ENCODE data around the gene RDX. TPM values are rescaled to one million over a fixed set of nuclear protein-coding genes. Genes with fewer than 3 reads are reported as not detected.
A peak's percentile ranks its signal among the peaks of the same experiment; 100 is the strongest.
"Not testable (repeated sequence)": the region's sequence is repeated elsewhere in the genome, so short reads cannot be mapped to it uniquely, and the experiment has no call there.

RDX gene
- total RNA-seq, 1 donor from 2014 or later, result 98.9 TPM

GRCh38 chr11:110200241-110200640 lies 96.2 kb downstream of the RDX start:
- Mint-ChIP-seq H3K9me3 (no peaks in the 10 kb centered on the region), H3K36me3 (ENCODE audit: low read depth) (no peaks in the 10 kb centered on the region), H3K27me3 (ENCODE audit: insufficient read depth) (peaks cover 5% of the 10 kb centered on the region), H3K27ac (no peak overlapping the region), H3K4me3 (no peak overlapping the region), H3K4me1 (ENCODE audit: low read depth) (no peaks in the 10 kb centered on the region)
- no peak for DNase-seq (ENCODE audit: low spot score)
- intact Hi-C loops (cut with micrococcal nuclease), result loop anchor here (2.0 to 5.0 kb wide), 4 partner anchors 52 to 327 kb away; partner anchors contain the start of gene RDX

DNA sequence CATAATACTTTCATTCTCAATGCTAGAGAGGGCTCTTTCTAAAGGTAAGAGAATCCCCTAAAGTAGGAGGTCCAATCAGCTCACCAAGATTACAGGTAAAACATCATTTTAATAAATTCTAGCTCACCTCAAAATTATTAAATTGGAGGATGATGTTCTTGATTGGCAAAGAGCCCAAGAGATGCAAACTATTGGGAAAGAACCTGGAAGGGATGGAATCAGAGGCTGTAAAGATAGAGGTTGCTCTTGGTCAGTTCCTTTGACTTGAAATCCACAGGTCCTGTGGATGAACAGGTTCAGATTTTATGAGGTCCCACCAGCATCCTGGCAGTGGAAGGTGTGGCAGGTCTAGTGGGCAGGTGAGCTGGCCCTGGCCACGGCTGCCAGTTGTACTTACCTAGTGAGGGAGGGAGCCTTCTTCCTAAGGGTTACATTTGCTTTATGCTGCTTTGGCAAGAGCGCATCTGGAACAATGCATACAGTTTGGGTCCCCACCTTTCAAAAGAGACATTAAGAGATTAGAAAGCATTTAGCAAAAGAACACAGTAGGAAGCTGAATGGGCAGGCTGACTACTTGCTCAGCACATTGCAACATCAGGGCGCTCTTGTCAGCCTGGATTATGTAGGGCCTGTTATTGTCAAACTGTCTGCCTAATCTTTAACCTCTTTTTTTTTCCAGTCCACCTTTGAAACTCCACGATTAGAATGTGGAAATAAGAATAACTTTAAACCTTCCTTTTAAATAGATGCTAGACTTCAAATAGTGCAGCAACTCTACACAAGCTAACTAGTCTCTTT lies 97.0 kb downstream of the RDX start:
- H3K4me3 Mint-ChIP-seq, result no peak overlapping the region
- no peak for DNase-seq (ENCODE audit: low spot score)
- intact Hi-C loops (cut with micrococcal nuclease), result no loop called here
- H3K9me3 Mint-ChIP-seq, result no peaks in the 10 kb centered on the region
- no peak overlapping the region for H3K27ac Mint-ChIP-seq
- no peaks in the 10 kb centered on the region for H3K36me3 Mint-ChIP-seq (ENCODE audit: low read depth)
- peaks cover 11% of the 10 kb centered on the region for H3K27me3 Mint-ChIP-seq (ENCODE audit: insufficient read depth)
- H3K4me1 Mint-ChIP-seq (ENCODE audit: low read depth), result no peaks in the 10 kb centered on the region

GRCh38 chr11:110198031-110198729 lies 98.2 kb downstream of the RDX start:
- DNase-seq (ENCODE audit: low spot score), result no peak
- Mint-ChIP-seq H3K9me3 (peaks cover under 1% of the 10 kb centered on the region), H3K36me3 (ENCODE audit: low read depth) (no peaks in the 10 kb centered on the region), H3K4me3 (no peak overlapping the region), H3K27ac (no peak overlapping the region), H3K27me3 (ENCODE audit: insufficient read depth) (peaks cover 22% of the 10 kb centered on the region), H3K4me1 (ENCODE audit: low read depth) (peaks cover under 1% of the 10 kb centered on the region)
- intact Hi-C loops (cut with micrococcal nuclease), result no loop called here

- Mint-ChIP-seq H3K4me1 (ENCODE audit: low read depth) (peaks cover 12% of the 10 kb centered on the region), H3K4me3 (no peak overlapping the region), H3K27ac (no peak overlapping the region), H3K9me3 (peaks cover 6% of the 10 kb centered on the region), H3K36me3 (ENCODE audit: low read depth) (no peaks in the 10 kb centered on the region), H3K27me3 (ENCODE audit: insufficient read depth) (peaks cover 28% of the 10 kb centered on the region)
- DNase-seq (ENCODE audit: low spot score), result no peak
- intact Hi-C loops (cut with micrococcal nuclease), result no loop called here
These were observed 99.5 kb downstream of the RDX start for GRCh38 chr11:110196884-110197420.

DNA sequence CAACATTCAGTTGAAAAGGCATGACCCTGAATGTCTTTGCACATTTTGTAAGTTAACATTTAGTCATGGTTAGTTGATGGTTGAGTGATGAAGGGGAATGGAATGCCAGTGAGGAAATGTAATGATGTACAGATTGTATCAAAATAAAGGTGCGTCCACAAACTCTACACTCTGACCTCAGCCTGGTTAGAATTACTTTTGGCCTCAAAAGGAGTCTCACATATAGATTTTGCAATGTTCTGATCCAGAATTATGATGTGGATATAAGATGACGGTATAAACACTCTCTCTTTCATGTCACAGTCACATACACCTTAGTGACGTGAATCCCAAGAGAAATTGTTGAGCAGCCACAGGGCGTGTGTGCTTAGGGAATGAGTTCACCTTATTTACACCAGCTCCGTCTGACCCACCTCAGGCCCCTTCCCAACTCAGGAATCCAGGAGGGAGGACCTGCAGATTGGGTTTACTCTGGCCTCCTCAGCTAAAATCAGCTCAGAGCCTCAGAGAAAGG lies 100.1 kb downstream of the RDX start:
- Mint-ChIP-seq H3K9me3 (peaks cover 6% of the 10 kb centered on the region), H3K4me3 (no peak overlapping the region), H3K27me3 (ENCODE audit: insufficient read depth) (peaks cover 34% of the 10 kb centered on the region), H3K4me1 (ENCODE audit: low read depth) (peaks cover 15% of the 10 kb centered on the region), H3K36me3 (ENCODE audit: low read depth) (no peaks in the 10 kb centered on the region), H3K27ac (no peak overlapping the region)
- intact Hi-C loops (cut with micrococcal nuclease), result no loop called here
- no peak for DNase-seq (ENCODE audit: low spot score)

- Mint-ChIP-seq H3K27me3 (ENCODE audit: insufficient read depth) (peaks cover 36% of the 10 kb centered on the region), H3K4me1 (ENCODE audit: low read depth) (peaks cover 15% of the 10 kb centered on the region)
- intact Hi-C loops (cut with micrococcal nuclease), result loop anchor here (5.0 kb wide), 2 partner anchors 102 to 117 kb away; partner anchors contain the start of gene ZC3H12C
- not testable (repeated sequence) for H3K9me3 Mint-ChIP-seq; DNase-seq (ENCODE audit: low spot score); H3K27ac Mint-ChIP-seq; H3K4me3 Mint-ChIP-seq; H3K36me3 Mint-ChIP-seq (ENCODE audit: low read depth)
These were observed 102.1 kb downstream of the RDX start for GRCh38 chr11:110194211-110194766.

GRCh38 chr11:110192604-110193282 lies 103.7 kb downstream of the RDX start:
- H3K27ac Mint-ChIP-seq; H3K9me3 Mint-ChIP-seq; DNase-seq (ENCODE audit: low spot score); H3K36me3 Mint-ChIP-seq (ENCODE audit: low read depth): not testable (repeated sequence)
- H3K27me3 Mint-ChIP-seq (ENCODE audit: insufficient read depth), result peaks cover 38% of the 10 kb centered on the region
- intact Hi-C loops (cut with micrococcal nuclease), result loop anchor here (2.0 to 5.0 kb wide), 5 partner anchors 18 to 246 kb away; partner anchors contain the start of gene ZC3H12C
- peaks cover 15% of the 10 kb centered on the region for H3K4me1 Mint-ChIP-seq (ENCODE audit: low read depth)
- H3K4me3 Mint-ChIP-seq, result peak overlapping the region; percentile 23

GRCh38 chr11:110190885-110191284 lies 105.5 kb downstream of the RDX start:
- no peak for DNase-seq (ENCODE audit: low spot score)
- Mint-ChIP-seq H3K4me1 (ENCODE audit: low read depth) (peaks cover 15% of the 10 kb centered on the region), H3K9me3 (peaks cover 6% of the 10 kb centered on the region), H3K27ac (no peak overlapping the region), H3K4me3 (no peak overlapping the region), H3K27me3 (ENCODE audit: insufficient read depth) (peaks cover 38% of the 10 kb centered on the region), H3K36me3 (ENCODE audit: low read depth) (no peaks in the 10 kb centered on the region)
- intact Hi-C loops (cut with micrococcal nuclease), result loop anchor here (5.0 kb wide), 2 partner anchors 99 to 114 kb away; partner anchors contain the start of gene ZC3H12C

DNA sequence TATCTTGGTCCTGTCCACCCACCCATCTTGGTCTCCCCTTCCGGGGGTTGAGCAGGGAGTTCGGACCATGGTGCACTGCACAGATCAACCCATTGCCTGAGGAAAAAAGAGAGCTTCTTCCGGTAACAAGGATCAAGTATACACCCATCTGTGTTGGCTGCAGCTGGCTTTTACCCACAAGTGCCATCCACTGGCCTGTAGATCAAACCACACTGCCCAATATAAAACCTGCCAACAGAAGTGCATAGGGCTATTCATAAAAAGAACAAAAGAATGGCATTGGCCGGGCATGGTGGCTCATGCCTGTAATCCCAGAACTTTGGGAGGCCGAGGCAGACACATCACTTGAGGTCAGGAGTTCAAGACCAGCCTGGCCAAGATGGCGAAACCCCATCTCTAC lies 108.7 kb downstream of the RDX start:
- H3K36me3 Mint-ChIP-seq (ENCODE audit: low read depth), result no peaks in the 10 kb centered on the region
- H3K4me1 Mint-ChIP-seq (ENCODE audit: low read depth), result peaks cover 18% of the 10 kb centered on the region
- DNase-seq (ENCODE audit: low spot score), result no peak
- H3K27me3 Mint-ChIP-seq (ENCODE audit: insufficient read depth), result peaks cover 15% of the 10 kb centered on the region
- H3K4me3 Mint-ChIP-seq, result no peak overlapping the region
- intact Hi-C loops (cut with micrococcal nuclease), result no loop called here
- H3K27ac Mint-ChIP-seq, result no peak overlapping the region
- H3K9me3 Mint-ChIP-seq, result peaks cover under 1% of the 10 kb centered on the region

GRCh38 chr11:110186867-110187266 lies 109.5 kb downstream of the RDX start:
- no peak for DNase-seq (ENCODE audit: low spot score)

GRCh38 chr11:110186456-110186855 lies 110.0 kb downstream of the RDX start:
- no peak overlapping the region for H3K4me3 Mint-ChIP-seq
- no peaks in the 10 kb centered on the region for H3K9me3 Mint-ChIP-seq
- H3K27me3 Mint-ChIP-seq (ENCODE audit: insufficient read depth), result peaks cover 5% of the 10 kb centered on the region
- H3K36me3 Mint-ChIP-seq (ENCODE audit: low read depth), result no peaks in the 10 kb centered on the region
- peaks cover 10% of the 10 kb centered on the region for H3K4me1 Mint-ChIP-seq (ENCODE audit: low read depth)
- DNase-seq (ENCODE audit: low spot score), result no peak
- intact Hi-C loops (cut with micrococcal nuclease), result no loop called here
- no peak overlapping the region for H3K27ac Mint-ChIP-seq

More at GRCh38 chr11:110186867-110187266, 109.5 kb downstream of the RDX start:
- intact Hi-C loops (cut with micrococcal nuclease), result no loop called here
- H3K27ac Mint-ChIP-seq, result no peak overlapping the region
- no peaks in the 10 kb centered on the region for H3K9me3 Mint-ChIP-seq
- H3K4me3 Mint-ChIP-seq, result no peak overlapping the region
- no peaks in the 10 kb centered on the region for H3K36me3 Mint-ChIP-seq (ENCODE audit: low read depth)
- peaks cover 12% of the 10 kb centered on the region for H3K4me1 Mint-ChIP-seq (ENCODE audit: low read depth)
- H3K27me3 Mint-ChIP-seq (ENCODE audit: insufficient read depth), result peaks cover 9% of the 10 kb centered on the region

GRCh38 chr11:110185599-110185998 lies 110.8 kb downstream of the RDX start:
- Mint-ChIP-seq H3K27ac (no peak overlapping the region), H3K4me3 (no peak overlapping the region), H3K27me3 (ENCODE audit: insufficient read depth) (peaks cover 5% of the 10 kb centered on the region), H3K36me3 (ENCODE audit: low read depth) (no peaks in the 10 kb centered on the region), H3K4me1 (ENCODE audit: low read depth) (peaks cover 10% of the 10 kb centered on the region), H3K9me3 (no peaks in the 10 kb centered on the region)
- intact Hi-C loops (cut with micrococcal nuclease), result no loop called here
- DNase-seq (ENCODE audit: low spot score), result no peak
